HCT116 (cell line): ENCODE data around the gene PPP2R5D. TPM values are rescaled to one million over a fixed set of nuclear protein-coding genes. Genes with fewer than 3 reads are reported as not detected.
"Not testable (repeated sequence)": the region's sequence is repeated elsewhere in the genome, so short reads cannot be mapped to it uniquely, and the experiment has no call there.

ENCODE experiments used
- ATAC-seq: fragments of 200-7000 bp; cut with Tn5 transposase; 2 replicates; pipeline ENCODE4 v1.9.1; 2020; ENCODE audit warnings: mild to moderate bottlenecking, moderate library complexity
- BruUV-seq: library from RNA; stranded (reverse); fragments of 400-500 nt; replicated peaks from 2 replicates; lab custom pipeline; 2021; lab: Mats Ljungman, UMichigan
- CTCF ChIA-PET: fragments of 300-600 bp; sonication (Branson Sonifier 250); formaldehyde crosslinking; loops from one replicate; lab custom pipeline; 2021; ENCODE audit warnings: antibody characterized with exemption; lab: Charles Lee
- POLR2A ChIA-PET: fragments of 300-600, 350-600 bp; sonication (Branson Sonifier 250); formaldehyde crosslinking; loops from one replicate; lab custom pipeline; 2021; ENCODE audit warnings: antibody characterized with exemption; lab: Charles Lee
- RAD21 ChIA-PET, 2 experiments: fragments of 300-600 bp; sonication (Branson Sonifier 250); formaldehyde crosslinking; loops; one replicate each; lab custom pipeline; 2023; ENCODE audit warnings: low total read pairs in 2 of 2; ENCODE audit not compliant: uncharacterized antibody in 2 of 2, unreplicated experiment in 2 of 2, low non-redundant PET in 1 of 2; lab: Charles Lee
- DNase-seq: peaks from one replicate; pipeline ENCODE4 v3.0.0-alpha.2; 2010; ENCODE audit warnings: low read depth, low spot score
- H2AFZ ChIP-seq: fragments of 200-600 bp; shearing (Covaris generic), sonication (generic); 2 replicates; pipeline ENCODE4 v1.6.1; 2017; ENCODE audit warnings: low read depth, mixed run types, mixed read lengths, antibody characterized with exemption, low read length; ENCODE audit not compliant: poor library complexity, severe bottlenecking
- H3K27ac ChIP-seq: 2 replicates; pipeline ENCODE4 v1.5.1; 2012; ENCODE audit warnings: low read depth, low read length
- H3K27me3 ChIP-seq: fragments of 200-600 bp; sonication (generic); 2 replicates; pipeline ENCODE4 v1.6.1; 2016; ENCODE audit warnings: mixed run types, low read length, mixed read lengths; ENCODE audit not compliant: insufficient read depth
- H3K36me3 ChIP-seq, 2 experiments: fragments of 200-500 bp in 1 of 2; fragments of 200-600 bp in 1 of 2; sonication (Bioruptor generic) in 1 of 2; sonication (generic) in 1 of 2; 2 replicates each; pipeline versions ENCODE4 v1.5.1 to v1.6.1; 2014 to 2016; ENCODE audit warnings: low read length in 2 of 2, inconsistent platforms in 1 of 2, mixed read lengths in 1 of 2, mixed run types in 1 of 2; ENCODE audit not compliant: insufficient read depth in 2 of 2, control insufficient read depth in 1 of 2
- H3K4me1 ChIP-seq, 2 experiments: fragments of 200-600 bp in 1 of 2; sonication (generic) in 1 of 2; 2 replicates each; pipeline versions ENCODE4 v1.5.1 to v1.6.1; 2012 to 2017; ENCODE audit warnings: low read length in 2 of 2, inconsistent platforms in 1 of 2, mild to moderate bottlenecking in 1 of 2, mixed read lengths in 1 of 2, mixed run types in 1 of 2, moderate library complexity in 1 of 2; ENCODE audit not compliant: insufficient read depth in 2 of 2, control insufficient read depth in 1 of 2
- H3K4me2 ChIP-seq: fragments of 200-600 bp; sonication (generic); 2 replicates; pipeline ENCODE4 v1.6.1; 2017; ENCODE audit warnings: mixed run types, low read length, mixed read lengths
- H3K4me3 ChIP-seq, 2 experiments: fragments of 200-600 bp in 1 of 2; sonication (generic) in 1 of 2; replicated peaks in 1 of 2; 2 replicates each; pipeline ENCODE4 v1.5.1; 2011 to 2016; ENCODE audit warnings: low read length in 2 of 2, control low read depth in 1 of 2, low read depth in 1 of 2, mild to moderate bottlenecking in 1 of 2, mixed read lengths in 1 of 2, mixed run types in 1 of 2
- H3K79me2 ChIP-seq: fragments of 200-600 bp; sonication (generic); 2 replicates; pipeline ENCODE4 v1.6.1; 2017; ENCODE audit warnings: mild to moderate bottlenecking, mixed run types, low read length, moderate library complexity, mixed read lengths; ENCODE audit not compliant: insufficient read depth
- H3K9ac ChIP-seq: fragments of 200-600 bp; sonication (generic); 2 replicates; pipeline ENCODE4 v1.6.1; 2016; ENCODE audit warnings: low read length, mixed read lengths
- H3K9me2 ChIP-seq: fragments of 200-600 bp; sonication (generic), shearing (Covaris generic); 2 replicates; pipeline ENCODE4 v1.6.1; 2017; ENCODE audit warnings: mixed run types, mild to moderate bottlenecking, moderate library complexity; ENCODE audit not compliant: insufficient read depth
- H3K9me3 ChIP-seq, 2 experiments: fragments of 200-500 bp in 1 of 2; fragments of 200-600 bp in 1 of 2; sonication (Bioruptor generic) in 1 of 2; sonication (generic) in 1 of 2; 2 replicates each; pipeline ENCODE4 v1.6.1; 2014 to 2017; ENCODE audit warnings: low read length in 2 of 2, mixed read lengths in 2 of 2, inconsistent platforms in 1 of 2, low read depth in 1 of 2, mild to moderate bottlenecking in 1 of 2, mixed run types in 1 of 2, moderate library complexity in 1 of 2; ENCODE audit not compliant: control insufficient read depth in 1 of 2, insufficient read depth in 1 of 2
- H4K20me1 ChIP-seq: fragments of 200-600 bp; sonication (generic), shearing (Covaris generic); 2 replicates; pipeline ENCODE4 v1.6.1; 2017; ENCODE audit warnings: mixed run types, mild to moderate bottlenecking, moderate library complexity; ENCODE audit not compliant: insufficient read depth
- ATF3 ChIP-seq: IDR thresholded peaks from 2 replicates; pipeline ENCODE4 v1.6.1; 2012
- CEBPB ChIP-seq: IDR thresholded peaks from 2 replicates; pipeline ENCODE4 v1.6.1; 2012; ENCODE audit warnings: low read depth
- CTCF ChIP-seq, 3 experiments: fragments of 200-600 bp in 1 of 3; sonication (generic) in 1 of 3; IDR thresholded peaks in 2 of 3; conservative IDR thresholded peaks in 1 of 3; 2 replicates each; pipeline ENCODE4 v1.5.1; 2012 to 2017; ENCODE audit warnings: low read depth in 2 of 3, low read length in 2 of 3, antibody characterized with exemption in 1 of 3, borderline replicate concordance in 1 of 3, control low read depth in 1 of 3, mild to moderate bottlenecking in 1 of 3, mixed read lengths in 1 of 3, mixed run types in 1 of 3, moderate library complexity in 1 of 3; ENCODE audit not compliant: insufficient read depth in 1 of 3
- EZH2phosphoT487 ChIP-seq: fragments of 200-600 bp; IDR thresholded peaks from 2 replicates; pipeline ENCODE4 v1.6.1; 2018; ENCODE audit warnings: antibody characterized with exemption, borderline replicate concordance
- FOSL1 ChIP-seq: IDR thresholded peaks from 2 replicates; pipeline ENCODE4 v1.6.1; 2012; ENCODE audit warnings: low read depth
- JUND ChIP-seq: IDR thresholded peaks from 2 replicates; pipeline ENCODE4 v1.6.1; 2012
- MAX ChIP-seq: IDR thresholded peaks from 2 replicates; pipeline ENCODE4 v1.6.1; 2012
- REST ChIP-seq: IDR thresholded peaks from 2 replicates; pipeline ENCODE4 v1.6.1; 2012; ENCODE audit warnings: low read depth
- TCF7L2 ChIP-seq: IDR thresholded peaks from 2 replicates; pipeline ENCODE4 v1.7.0; 2011; ENCODE audit warnings: borderline replicate concordance, inconsistent platforms; ENCODE audit not compliant: insufficient read depth, insufficient read length; ENCODE audit errors: extremely low read depth
- ZFX ChIP-seq: fragments of 450-650 bp; IDR thresholded peaks from 2 replicates; pipeline ENCODE4 v1.6.1; 2017
- ZNF274 ChIP-seq: fragments of 200-500 bp; sonication (Bioruptor generic); IDR thresholded peaks from 2 replicates; pipeline ENCODE4 v1.6.1; 2014; ENCODE audit warnings: mild to moderate bottlenecking, low read depth, low read length, inconsistent platforms
- intact Hi-C: fragments of 100-400 bp; cut with micrococcal nuclease; formaldehyde crosslinking; loops from 2 replicates; pipeline ENCODE4 v1.10.0; 2022
- total RNA-seq: library from RNA; stranded (reverse); gene quantifications from one replicate; pipeline ENCODE4 v1.2.1, GENCODE V29; 2021; ENCODE audit not compliant: unreplicated experiment

PPP2R5D gene
- total RNA-seq, 1 experiment from 2014 or later, result 49.6 TPM

GRCh38 chr6:42952389-42952788 is 32.0 kb upstream of the PPP2R5D start:
- Histone ChIP-seq H3K9me3 (no peaks in the 10 kb centered on the region), H3K4me2 (no peak overlapping the region), H4K20me1 (no peaks in the 10 kb centered on the region; the same call in 1 of the 2 replicates), H3K4me1 (no peaks in the 10 kb centered on the region), H3K9ac (no peak overlapping the region), H3K27me3 (no peaks in the 10 kb centered on the region), H3K9me2 (no peaks in the 10 kb centered on the region), H3K27ac (no peak overlapping the region), H3K36me3 (no peaks in the 10 kb centered on the region), H2AFZ (no peak overlapping the region), H3K79me2 (no peaks in the 10 kb centered on the region), H3K4me3 (no peak overlapping the region)
- ChIA-PET POLR2A (no interaction called here), RAD21 (no interaction called here), CTCF (interaction anchor here (0.7 kb wide), 1 partner anchor 200 kb away, joined by 3 read pairs; no protein-coding TSS in a partner anchor)
- no peak for ATAC-seq
- intact Hi-C loops, result no loop called here
- BruUV-seq, result no TSS peak
- TF ChIP-seq FOSL1, result no peak
- no peak for TF ChIP-seq JUND
- no peak for TF ChIP-seq TCF7L2
- TF ChIP-seq ZNF274, result no peak
- no peak for TF ChIP-seq EZH2phosphoT487
- no peak for TF ChIP-seq CEBPB
- no peak for TF ChIP-seq CTCF (IDR thresholded peaks at IDR 0.05 in 2 of 3, conservative IDR thresholded peaks at IDR 0.05 in 1 of 3; ENCODE audit: borderline replicate concordance in 1 of 3, insufficient read depth in 1 of 3, low read depth in 2 of 3, low read length in 2 of 3)
- TF ChIP-seq ZFX, result no peak
- TF ChIP-seq ATF3, result no peak
- TF ChIP-seq MAX, result no peak
- no peak for TF ChIP-seq REST
- no peak for DNase-seq

GRCh38 chr6:42954405-42954804 is 30.0 kb upstream of the PPP2R5D start:
- H3K9me3 ChIP-seq, BruUV-seq, H3K4me1 ChIP-seq, H3K4me2 ChIP-seq, H2AFZ ChIP-seq, ATAC-seq, DNase-seq, CTCF ChIA-PET, H4K20me1 ChIP-seq, H3K4me3 ChIP-seq, H3K9ac ChIP-seq, H3K27ac ChIP-seq, RAD21 ChIA-PET, H3K36me3 ChIP-seq, intact Hi-C loops, POLR2A ChIA-PET, H3K9me2 ChIP-seq, H3K27me3 ChIP-seq, H3K79me2 ChIP-seq: not testable (repeated sequence)
